Stimulated activated CD8-positive, alpha-beta memory T cell treated with anti-CD3 and anti-CD28 coated beads, Interleukin-7, amount 100 ng/mL, for 48 hours (primary cell): ENCODE results near the gene INTU.

Source experiments
- DNase-seq, 2 donors: peaks; one replicate each; pipeline ENCODE4 v3.0.0-alpha.2; 2020; ENCODE audit warnings: low read depth in 1 of 2; ENCODE audit errors: extremely low read depth in 1 of 2

Gene INTU

GRCh38 chr4:127741247-127741646 is 108.5 kb downstream of the INTU start:
- DNase-seq = no peak

GRCh38 chr4:127747883-127748282 is 115.1 kb downstream of the INTU start:
- no peak for DNase-seq

- no peak for DNase-seq
Measured at GRCh38 chr4:127748957-127749356, 116.2 kb downstream of the INTU start.

DNA sequence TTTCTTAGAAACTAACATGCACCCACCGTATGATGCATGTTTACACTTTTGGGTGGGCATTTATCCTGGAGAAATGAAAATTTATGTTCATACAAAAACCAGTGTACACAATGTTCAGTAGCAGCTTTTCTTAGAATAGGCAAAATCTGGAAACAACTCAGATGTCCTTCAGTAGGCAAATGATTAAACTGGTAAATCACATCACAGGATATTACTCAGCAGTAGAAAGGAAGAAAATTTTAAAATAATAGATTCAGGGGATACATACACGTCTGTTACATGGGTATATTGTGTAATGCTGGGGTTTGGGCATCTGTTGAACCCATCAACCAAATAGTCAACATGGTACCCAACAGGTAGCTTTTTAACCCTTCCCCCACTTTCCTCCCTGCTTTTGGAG is 124.1 kb downstream of the INTU start:
- DNase-seq = no peak

DNA sequence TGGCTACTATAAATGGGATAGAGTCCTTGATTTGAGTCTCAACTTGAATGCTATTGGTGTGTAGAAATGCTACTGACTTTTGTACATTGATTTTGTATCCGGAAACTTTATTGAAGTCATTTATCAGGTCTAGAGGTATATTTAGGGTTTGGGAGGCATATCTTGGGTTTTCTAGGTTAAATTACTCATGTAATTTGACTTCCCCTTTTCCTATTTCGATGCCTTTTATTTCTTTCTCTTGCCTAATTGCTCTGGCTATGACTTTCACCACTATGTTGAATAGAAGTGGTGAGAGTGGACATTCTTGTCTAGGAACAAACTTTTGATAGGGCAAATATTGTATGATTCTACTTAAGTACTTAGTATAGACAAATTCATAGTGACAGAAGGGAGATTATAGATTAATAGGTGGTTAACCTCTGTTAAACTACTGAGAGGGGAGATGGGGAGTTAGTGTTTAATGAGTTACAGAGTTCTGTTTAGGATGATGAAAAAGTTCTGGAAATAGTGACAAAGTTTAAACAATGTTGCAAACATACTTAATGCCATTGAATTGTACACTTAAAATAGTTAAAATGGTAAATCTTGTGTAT is 126.6 kb downstream of the INTU start:
- no peak for DNase-seq

DNA sequence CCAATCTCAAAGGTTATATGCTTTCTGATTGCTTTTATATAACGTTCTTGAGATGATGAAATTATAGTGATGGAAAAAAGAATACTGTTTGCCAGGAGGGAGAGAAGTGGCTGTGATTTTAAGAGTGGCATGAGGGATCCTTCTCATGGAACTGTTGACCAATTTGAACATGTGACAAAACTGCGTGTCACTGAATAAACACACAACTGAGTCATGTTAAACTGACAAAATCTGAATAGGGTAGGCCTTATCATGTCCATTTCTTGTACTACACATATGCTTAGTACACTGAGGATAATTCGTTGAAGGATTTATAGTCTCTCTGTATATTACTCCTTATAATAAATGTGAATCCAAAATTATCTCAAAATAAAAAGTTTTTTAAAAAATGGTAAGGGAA is 127.1 kb downstream of the INTU start:
- no peak for DNase-seq

DNA sequence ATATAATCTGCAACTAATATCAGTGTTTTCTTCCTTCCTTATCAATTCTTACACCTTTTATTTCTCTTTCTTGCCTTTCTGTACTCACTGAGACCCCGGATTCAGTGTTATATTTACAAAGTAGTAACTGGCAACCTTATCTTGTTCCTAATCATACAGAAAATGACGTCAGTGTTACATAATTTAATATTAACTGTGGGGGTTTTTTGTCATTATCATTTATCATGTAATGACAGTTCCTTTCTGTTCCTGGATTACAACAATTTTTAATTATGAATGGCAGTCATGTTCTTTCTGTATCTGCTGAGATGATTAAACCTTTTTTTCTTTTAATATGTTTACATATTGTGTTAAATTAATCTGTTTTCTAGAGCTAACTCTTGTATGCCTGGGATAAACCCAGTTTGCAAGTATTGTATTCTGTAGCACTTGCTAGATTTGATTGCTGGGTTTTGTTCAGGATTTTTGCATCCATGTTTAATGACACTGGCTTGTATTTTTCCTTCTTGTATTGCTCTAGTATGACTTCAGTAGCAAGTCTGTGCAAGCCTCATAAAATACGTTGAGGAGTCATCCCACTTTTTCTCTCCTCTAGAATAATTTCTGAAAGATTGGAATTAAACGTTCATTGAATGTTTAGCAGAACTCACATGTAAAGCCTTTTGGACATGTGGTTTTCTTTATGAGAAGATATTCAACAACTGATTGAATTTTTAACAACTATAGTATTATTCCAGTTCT is 138.9 kb downstream of the INTU start:
- DNase-seq = no peak

GRCh38 chr4:127772769-127773671 is 140.3 kb downstream of the INTU start:
- DNase-seq = no peak

DNA sequence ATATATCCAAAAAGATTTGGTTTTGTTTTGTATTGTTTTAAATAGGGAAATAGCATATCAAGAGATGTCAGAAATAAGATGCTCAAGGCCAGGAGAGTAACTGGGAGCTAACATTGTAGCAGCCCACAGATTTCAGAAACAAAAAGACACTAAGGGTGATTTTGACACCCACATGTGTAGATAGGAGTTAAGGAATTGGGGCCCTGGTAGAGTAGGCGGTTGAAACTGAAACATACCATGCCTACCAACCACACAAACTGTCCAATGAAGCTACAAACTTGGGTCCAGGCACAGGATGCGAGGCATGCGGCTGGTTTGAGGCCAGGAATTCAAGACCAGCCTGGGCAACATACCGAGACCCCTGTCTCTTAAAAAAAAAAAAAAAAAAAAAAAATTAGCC is 143.1 kb downstream of the INTU start:
- no peak for DNase-seq
